Liver (tissue), 9 donors: Measurements from ENCODE around the gene ITPKC. TPM values are rescaled to one million over a fixed set of nuclear protein-coding genes. Genes with fewer than 3 reads are reported as not detected.

Experiments used
- DNase-seq: peaks from one replicate; pipeline ENCODE4 v3.0.0-alpha.2; 2017; ENCODE audit warnings: low spot score
- H3K27ac ChIP-seq, 2 donors: one replicate each; pipeline ENCODE4 v1.7.0; 2013; ENCODE audit warnings: inconsistent platforms in 2 of 2, low read length in 2 of 2, control low read depth in 1 of 2, low read depth in 1 of 2, mild to moderate bottlenecking in 1 of 2
- H3K27me3 ChIP-seq, 4 donors: one replicate each; pipeline versions ENCODE4 v1.6.1 to v1.7.0; 2013; ENCODE audit warnings: low read length in 3 of 4, inconsistent platforms in 1 of 4, mild to moderate bottlenecking in 1 of 4, moderate library complexity in 1 of 4; ENCODE audit not compliant: control insufficient read depth in 4 of 4, insufficient read depth in 4 of 4
- H3K36me3 ChIP-seq, 4 donors: one replicate each; pipeline versions ENCODE4 v1.6.1 to v1.7.0; 2013; ENCODE audit warnings: low read length in 3 of 4, mild to moderate bottlenecking in 3 of 4, low read depth in 1 of 4, moderate library complexity in 1 of 4; ENCODE audit not compliant: control insufficient read depth in 4 of 4, insufficient read depth in 3 of 4
- H3K4me1 ChIP-seq, 4 donors: one replicate each; pipeline versions ENCODE4 v1.6.1 to v1.7.0; 2013; ENCODE audit warnings: low read length in 3 of 4, mild to moderate bottlenecking in 3 of 4, moderate library complexity in 1 of 4; ENCODE audit not compliant: control insufficient read depth in 4 of 4, insufficient read depth in 4 of 4
- H3K4me3 ChIP-seq, 3 donors: one replicate each; pipeline versions ENCODE4 v1.6.1 to v1.7.0; 2013; ENCODE audit warnings: low read length in 3 of 3, control low read depth in 1 of 3, low read depth in 1 of 3, mild to moderate bottlenecking in 1 of 3
- H3K9ac ChIP-seq, 2 donors: one replicate each; pipeline ENCODE4 v1.7.0; 2013; ENCODE audit warnings: low read length in 2 of 2, mild to moderate bottlenecking in 2 of 2, moderate library complexity in 2 of 2, control low read depth in 1 of 2, low read depth in 1 of 2
- H3K9me3 ChIP-seq, 4 donors: one replicate each; pipeline versions ENCODE4 v1.6.1 to v1.7.0; 2013; ENCODE audit warnings: low read length in 3 of 4; ENCODE audit not compliant: control insufficient read depth in 4 of 4
- ATF3 ChIP-seq: IDR thresholded peaks from 2 replicates; pipeline ENCODE4 v1.6.1; 2016; ENCODE audit warnings: antibody characterized with exemption
- CTCF ChIP-seq: fragments of 150-350 bp; IDR thresholded peaks from 2 replicates; pipeline ENCODE4 v1.5.1; 2017; ENCODE audit warnings: improper control_type of control experiment, low read depth, low read length; ENCODE audit not compliant: missing input control
- EGR1 ChIP-seq, 2 donors: IDR thresholded peaks; 2 replicates each; pipeline ENCODE4 v1.6.1; 2016 to 2018; ENCODE audit warnings: antibody characterized with exemption in 2 of 2, low read depth in 2 of 2
- FOXA2 ChIP-seq: IDR thresholded peaks from 2 replicates; pipeline ENCODE4 v1.6.1; 2016; ENCODE audit warnings: antibody characterized with exemption
- GABPA ChIP-seq, 2 donors: IDR thresholded peaks in 1 of 2; conservative IDR thresholded peaks in 1 of 2; 2 replicates each; pipeline ENCODE4 v1.6.1; 2016; ENCODE audit warnings: antibody characterized with exemption in 2 of 2, mild to moderate bottlenecking in 1 of 2, moderate library complexity in 1 of 2
- HNF4A ChIP-seq, 2 donors: conservative IDR thresholded peaks; 2 replicates each; pipeline ENCODE4 v1.6.1; 2016; ENCODE audit warnings: antibody characterized with exemption in 2 of 2, mild to moderate bottlenecking in 2 of 2
- HNF4G ChIP-seq: IDR thresholded peaks from 2 replicates; pipeline ENCODE4 v1.6.1; 2016; ENCODE audit warnings: antibody characterized with exemption
- JUND ChIP-seq, 2 donors: IDR thresholded peaks; 2 replicates each; pipeline ENCODE4 v1.6.1; 2016; ENCODE audit warnings: antibody characterized with exemption in 2 of 2
- MAX ChIP-seq: IDR thresholded peaks from 2 replicates; pipeline ENCODE4 v1.6.1; 2016; ENCODE audit warnings: antibody characterized with exemption
- NR2F2 ChIP-seq: IDR thresholded peaks from 2 replicates; pipeline ENCODE4 v1.6.1; 2016; ENCODE audit warnings: antibody characterized with exemption
- RAD21 ChIP-seq, 2 donors: IDR thresholded peaks; 2 replicates each; pipeline ENCODE4 v1.6.1; 2016; ENCODE audit warnings: antibody characterized with exemption in 2 of 2, mild to moderate bottlenecking in 2 of 2
- REST ChIP-seq: IDR thresholded peaks from 2 replicates; pipeline ENCODE4 v1.6.1; 2016; ENCODE audit warnings: antibody characterized with exemption, mild to moderate bottlenecking
- RXRA ChIP-seq, 2 donors: IDR thresholded peaks; 2 replicates each; pipeline ENCODE4 v1.6.1; 2017 to 2018; ENCODE audit warnings: antibody characterized with exemption in 2 of 2, mild to moderate bottlenecking in 1 of 2
- SP1 ChIP-seq: IDR thresholded peaks from 2 replicates; pipeline ENCODE4 v1.6.1; 2018; ENCODE audit warnings: antibody characterized with exemption, mild to moderate bottlenecking
- TAF1 ChIP-seq: conservative IDR thresholded peaks from 2 replicates; pipeline ENCODE4 v1.6.1; 2016; ENCODE audit warnings: antibody characterized with exemption, mild to moderate bottlenecking
- YY1 ChIP-seq: IDR thresholded peaks from 2 replicates; pipeline ENCODE4 v1.6.1; 2016; ENCODE audit warnings: antibody characterized with exemption, mild to moderate bottlenecking
- ZBTB33 ChIP-seq: IDR thresholded peaks from 2 replicates; pipeline ENCODE4 v1.6.1; 2016; ENCODE audit warnings: antibody characterized with exemption
- WGBS: extraction: QIAGEN DNeasy Blood & Tissue Kit; methylation state at CpG from one replicate; pipeline ENCODE4 v1.1.7; 2013; 5-methylcytosine and 5-hydroxymethylcytosine counted together
- polyA plus RNA-seq, 2 donors: library from polyadenylated mRNA; stranded (reverse) in 1 of 2; unstranded in 1 of 2; fragments of 200-250 nt in 1 of 2; fragments of >200 nt in 1 of 2; fragmentation: Nextera tagmentation in 1 of 2; extraction: Ambion mirVana in 1 of 2; gene quantifications; one replicate each; pipeline versions ENCODE4 v1.2.1 to v1.2.3, GENCODE V29; 2013 to 2015
- total RNA-seq, 2 donors: library from RNA; depleted of rRNA; stranded (reverse); fragments of >200 nt; gene quantifications; one replicate each; pipeline ENCODE4 v1.2.3, GENCODE V29; 2014
- donor health status: healthy.
- donor health status: healthy.
- donor health status: healthy.
- donor health status: healthy.
- donor health status: healthy.

Gene ITPKC
- total and polyA plus RNA-seq, 4 donors = 4.2 to 12.5 (median 7.7) TPM

GRCh38 chr19:40755248-40755624, 38.3 kb downstream of the ITPKC start:
- H3K27me3 ChIP-seq = no peaks in the 10 kb centered on the region
- H3K36me3 ChIP-seq = peaks cover 8 to 30% (median 21%) of the 10 kb centered on the region in 4 donors
- WGBS = 89% methylated on average over 3 of the region's 3 CpGs
- peak overlapping the region in 1 of 2 donors; percentile 70 for H3K27ac ChIP-seq
- no peak for TF ChIP-seq MAX
- TF ChIP-seq RXRA (IDR thresholded peaks at IDR 0.05) = no peak
- no peak for TF ChIP-seq ZBTB33
- no peak for TF ChIP-seq SP1
- TF ChIP-seq REST = no peak
- no peak for TF ChIP-seq TAF1
- no peak for TF ChIP-seq FOXA2
- no peak for TF ChIP-seq CTCF
- TF ChIP-seq EGR1 (IDR thresholded peaks at IDR 0.05; ENCODE audit: low read depth in 2 of 2) = no peak
- no peak for TF ChIP-seq YY1
- TF ChIP-seq RAD21 (IDR thresholded peaks at IDR 0.05) = no peak
- no peak overlapping the region for H3K9ac ChIP-seq
- peaks cover 3 to 35% (median 25%) of the 10 kb centered on the region in 4 donors for H3K4me1 ChIP-seq
- no peak for DNase-seq
- H3K9me3 ChIP-seq = no peaks in the 10 kb centered on the region
- no peak overlapping the region for H3K4me3 ChIP-seq

GRCh38 chr19:40755791-40756190, 38.9 kb downstream of the ITPKC start:
- H3K4me3 ChIP-seq = no peak overlapping the region
- no peaks in the 10 kb centered on the region for H3K27me3 ChIP-seq
- peaks cover 3 to 35% (median 25%) of the 10 kb centered on the region in 4 donors for H3K4me1 ChIP-seq
- TF ChIP-seq YY1 (no peak), MAX (no peak), HNF4G (no peak), RXRA (IDR thresholded peaks at IDR 0.05) (no peak), TAF1 (no peak), NR2F2 (no peak), JUND (IDR thresholded peaks at IDR 0.05) (no peak), HNF4A (conservative IDR thresholded peaks at IDR 0.05) (no peak), ATF3 (no peak), ZBTB33 (no peak), REST (no peak), SP1 (no peak), GABPA (IDR thresholded peaks at IDR 0.05 in 1 of 2, conservative IDR thresholded peaks at IDR 0.05 in 1 of 2) (no peak)

More at GRCh38 chr19:40755791-40756190, 38.9 kb downstream of the ITPKC start:
- Histone ChIP-seq H3K27ac (no peak overlapping the region), H3K36me3 (peaks cover 11 to 36% (median 26%) of the 10 kb centered on the region in 4 donors), H3K9me3 (no peaks in the 10 kb centered on the region), H3K9ac (no peak overlapping the region)
- DNase-seq = no peak
- WGBS = 97% methylated on average over 8 of the region's 8 CpGs
